OCI-LY1 (cell line): ENCODE measurements around the gene CAPS.

ENCODE experiments used
- CTCF ChIP-seq: fragments of 200-600 bp; sonication (generic), shearing (Covaris generic); IDR thresholded peaks from 2 replicates; pipeline ENCODE4 v1.5.1; 2017; ENCODE audit warnings: mild to moderate bottlenecking, antibody characterized with exemption, low read length, moderate library complexity, mixed read lengths
- EZH2 ChIP-seq: fragments of 200-600 bp; sonication (generic), shearing (Covaris generic); IDR thresholded peaks from 2 replicates; pipeline ENCODE4 v1.8.0; 2017; ENCODE audit warnings: borderline replicate concordance, mixed run types, mild to moderate bottlenecking, antibody characterized with exemption, low read length, moderate library complexity, mixed read lengths

- TF ChIP-seq CTCF = no peak
- TF ChIP-seq EZH2 = no peak
Measured at GRCh38 chr19:5950741-5951140, 36.7 kb downstream of the CAPS start.
